HG03575 (cell line): Measurements from ENCODE around the gene TP53I3.
"Not testable (repeated sequence)": the region's sequence is repeated elsewhere in the genome, so short reads cannot be mapped to it uniquely, and the experiment has no call there.

Experiments used
- ATAC-seq: cut with Tn5 transposase; IDR thresholded peaks from one replicate; pipeline ENCODE4 v1.9.1; 2021; ENCODE audit not compliant: unreplicated experiment, insufficient number of reproducible peaks, low FRiP score; ENCODE audit errors: extremely low read depth

The TP53I3 gene, protein sequence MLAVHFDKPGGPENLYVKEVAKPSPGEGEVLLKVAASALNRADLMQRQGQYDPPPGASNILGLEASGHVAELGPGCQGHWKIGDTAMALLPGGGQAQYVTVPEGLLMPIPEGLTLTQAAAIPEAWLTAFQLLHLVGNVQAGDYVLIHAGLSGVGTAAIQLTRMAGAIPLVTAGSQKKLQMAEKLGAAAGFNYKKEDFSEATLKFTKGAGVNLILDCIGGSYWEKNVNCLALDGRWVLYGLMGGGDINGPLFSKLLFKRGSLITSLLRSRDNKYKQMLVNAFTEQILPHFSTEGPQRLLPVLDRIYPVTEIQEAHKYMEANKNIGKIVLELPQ

DNA sequence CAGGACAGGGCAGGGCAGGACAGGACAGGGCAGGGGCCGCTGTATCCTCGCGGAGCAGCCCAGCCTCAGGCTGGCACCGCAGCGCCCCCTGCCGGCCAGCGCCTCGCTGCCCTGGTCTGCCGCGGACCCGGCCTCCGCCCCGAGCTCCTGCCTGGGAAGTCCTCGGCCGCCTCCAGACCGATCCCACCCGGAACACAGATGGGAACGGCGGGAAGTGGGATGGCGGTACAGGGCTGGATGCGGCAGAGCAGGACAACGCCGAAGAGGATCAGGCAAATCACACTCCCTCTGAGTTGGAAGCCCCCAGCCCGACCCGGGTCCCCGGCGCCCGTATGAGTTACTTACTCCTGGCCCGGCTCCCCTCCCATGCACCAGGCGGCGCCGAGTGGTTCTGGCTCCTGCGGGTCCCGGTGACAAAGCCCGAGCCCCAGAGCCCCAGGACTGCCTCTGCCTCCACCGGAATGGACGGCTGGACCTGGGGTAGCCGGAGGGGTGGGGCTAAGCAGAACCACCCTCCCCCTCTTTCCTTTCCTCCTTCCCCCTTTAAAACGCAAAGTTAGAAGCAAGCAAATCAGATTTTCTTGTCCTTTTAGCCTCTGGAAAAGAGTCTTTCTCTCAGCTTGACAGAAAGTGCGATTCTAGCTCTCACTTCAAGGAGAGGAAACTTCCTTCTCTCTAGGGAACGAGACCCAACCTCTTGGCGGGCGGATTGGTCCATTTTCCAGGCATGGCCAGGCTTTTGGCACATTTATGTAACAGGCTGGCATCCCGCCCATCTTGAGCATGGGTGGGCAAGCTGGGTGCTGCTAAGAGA, at the start of gene TP53I3:
Gene TP53I3 (minus strand): TSS at position 449 of the 814 bp plus-strand sequence. CDS start 508 bp downstream, outside the sequence.
- ATAC-seq: no peak

DNA sequence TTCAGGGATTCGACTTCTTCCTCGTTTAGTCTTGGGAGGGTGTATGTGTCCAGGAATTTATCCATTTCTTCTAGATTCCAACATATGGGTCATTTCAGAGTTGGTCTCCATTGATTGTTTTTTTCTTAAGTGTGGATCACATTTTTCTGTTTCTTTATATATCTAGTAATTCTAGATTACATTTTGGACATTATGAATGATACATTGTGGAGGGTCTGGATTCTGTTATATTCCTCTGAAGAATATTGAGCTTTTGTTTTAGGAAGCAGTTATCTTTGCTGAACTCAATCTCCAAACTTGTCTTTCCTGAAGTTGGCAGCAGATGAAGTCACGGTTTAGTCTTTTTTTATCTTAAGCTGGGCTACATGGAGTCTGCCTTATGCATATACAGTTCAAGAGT, 47.9 kb upstream of the TP53I3 start:
- no peak for ATAC-seq

GRCh38 chr2:24125956-24126355, 41.3 kb upstream of the TP53I3 start:
- ATAC-seq: no peak

DNA sequence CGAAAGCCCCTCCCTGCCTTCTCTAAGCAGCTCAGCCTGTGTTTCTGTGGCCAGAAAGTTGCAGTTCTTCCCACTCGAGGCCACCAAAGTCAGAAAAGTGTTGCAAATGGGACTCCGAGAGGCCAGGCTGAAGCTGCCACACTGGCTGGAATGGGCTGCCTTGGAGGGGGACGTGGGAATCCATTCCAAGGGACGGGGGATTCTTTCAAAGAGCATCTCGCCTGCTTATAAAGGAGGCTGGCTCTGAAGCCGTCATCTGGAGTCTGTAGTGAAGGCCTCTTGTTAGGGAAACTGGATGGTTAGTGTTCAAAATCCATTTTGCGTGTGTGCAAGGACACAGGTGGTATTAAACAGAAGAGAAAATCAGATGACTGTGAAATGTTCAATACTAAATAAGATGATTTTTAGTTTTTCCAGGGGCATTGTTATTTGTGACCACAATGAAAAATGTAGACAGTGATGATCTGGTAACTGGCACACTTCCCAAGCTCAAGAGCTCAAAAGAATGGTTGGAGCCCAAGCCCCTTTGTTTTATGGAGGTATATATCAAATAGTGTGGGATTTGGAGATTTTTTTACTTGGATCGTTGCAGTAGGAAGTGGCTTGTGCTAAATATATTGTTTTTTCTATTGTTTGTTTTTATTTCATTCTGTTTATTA, 39.4 kb upstream of the TP53I3 start:
- ATAC-seq: no peak

DNA sequence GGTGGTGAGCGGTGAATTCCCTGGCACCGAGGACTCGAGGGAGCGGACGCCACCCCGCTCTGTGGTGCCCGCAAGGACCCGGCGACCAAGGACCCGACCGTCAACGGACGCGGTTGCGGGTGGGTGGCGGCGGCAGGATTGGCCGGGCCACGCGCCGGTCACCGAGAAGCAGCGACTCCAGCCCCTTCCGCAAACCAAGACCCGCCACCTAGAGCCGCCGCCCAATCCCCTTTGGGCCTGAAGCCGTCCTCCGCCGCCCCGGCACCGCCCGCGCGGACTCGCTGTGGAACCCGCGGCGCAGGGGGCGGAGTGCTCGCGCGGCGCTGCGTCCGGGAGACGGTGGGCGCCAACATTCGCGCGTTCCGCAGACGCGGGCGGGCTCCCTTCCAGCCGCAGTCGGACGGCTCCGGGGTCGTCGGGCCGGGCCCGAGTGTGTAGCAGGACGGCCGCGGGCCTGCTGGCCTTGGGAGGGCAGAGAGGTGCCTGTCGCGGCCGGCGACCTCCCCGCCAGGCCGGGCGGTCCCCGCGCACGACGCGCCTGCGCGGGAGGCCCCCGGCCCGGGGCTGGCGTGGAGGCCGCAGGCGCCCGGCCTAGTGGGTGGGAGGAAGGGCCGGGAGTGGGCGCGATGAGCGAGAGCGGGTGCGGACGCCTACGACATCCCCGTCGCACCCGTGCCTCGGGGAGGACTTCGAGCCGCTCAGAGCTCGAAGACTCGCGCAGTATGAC, 38.7 kb upstream of the TP53I3 start, which contains the start of the genes FAM228B and PFN4:
Gene FAM228B (plus strand): TSS at position 275 of the 727 bp plus-strand sequence. CDS start 893 bp downstream, outside the sequence.
Gene PFN4 (minus strand): TSS at position 140 of the 727 bp plus-strand sequence. CDS start 799 bp downstream, outside the sequence.
- ATAC-seq: peak; percentile 38

- no peak for ATAC-seq
Measured at GRCh38 chr2:24122366-24123194, 37.9 kb upstream of the TP53I3 start.

GRCh38 chr2:24121469-24121868, 36.8 kb upstream of the TP53I3 start:
- ATAC-seq: no peak

GRCh38 chr2:24121066-24121465, 36.4 kb upstream of the TP53I3 start:
- no peak for ATAC-seq

DNA sequence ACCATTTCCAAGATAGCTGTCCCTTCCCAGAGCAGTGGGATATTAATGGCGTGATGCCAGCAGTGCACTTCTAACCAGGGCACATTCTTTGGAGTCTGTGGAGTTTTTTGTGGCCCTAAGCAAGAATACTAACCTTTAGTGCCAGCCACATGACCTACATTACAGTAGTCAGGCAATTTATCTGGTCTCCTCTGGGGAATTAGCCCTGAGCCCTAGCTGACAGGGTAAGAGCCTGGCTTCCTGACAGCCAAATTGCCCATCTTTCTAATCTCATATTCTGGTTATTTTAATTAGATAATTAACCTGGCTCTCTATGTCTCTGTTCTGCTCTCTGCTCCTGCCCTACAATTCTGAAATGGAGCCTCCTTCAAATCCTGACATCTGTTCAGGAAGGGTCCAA, 33.3 kb upstream of the TP53I3 start:
- no peak for ATAC-seq

DNA sequence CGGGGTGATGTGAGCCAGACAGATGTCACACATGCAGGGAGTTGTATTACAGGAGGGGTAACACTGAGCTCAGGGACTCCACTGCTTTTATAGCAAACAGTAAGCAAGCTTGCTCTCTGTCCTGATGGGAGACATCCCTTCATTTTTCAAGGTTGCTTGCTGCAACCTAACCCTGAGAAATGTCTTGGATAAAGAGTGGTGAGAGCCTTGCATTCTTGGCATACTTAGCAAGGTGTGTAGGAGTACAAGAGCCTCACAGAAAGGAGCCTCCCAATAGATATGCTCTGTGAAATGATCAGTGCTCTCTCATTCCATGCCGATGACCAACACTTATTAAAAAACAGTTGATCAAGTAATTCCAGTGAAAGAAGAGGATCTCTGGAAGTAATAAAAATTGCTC, 30.4 kb upstream of the TP53I3 start:
- no peak for ATAC-seq

GRCh38 chr2:24111407-24111901, 26.8 kb upstream of the TP53I3 start:
- ATAC-seq: no peak

GRCh38 chr2:24110660-24111303, 26.1 kb upstream of the TP53I3 start:
- ATAC-seq: no peak

GRCh38 chr2:24109431-24109830, 24.8 kb upstream of the TP53I3 start:
- not testable (repeated sequence) for ATAC-seq

DNA sequence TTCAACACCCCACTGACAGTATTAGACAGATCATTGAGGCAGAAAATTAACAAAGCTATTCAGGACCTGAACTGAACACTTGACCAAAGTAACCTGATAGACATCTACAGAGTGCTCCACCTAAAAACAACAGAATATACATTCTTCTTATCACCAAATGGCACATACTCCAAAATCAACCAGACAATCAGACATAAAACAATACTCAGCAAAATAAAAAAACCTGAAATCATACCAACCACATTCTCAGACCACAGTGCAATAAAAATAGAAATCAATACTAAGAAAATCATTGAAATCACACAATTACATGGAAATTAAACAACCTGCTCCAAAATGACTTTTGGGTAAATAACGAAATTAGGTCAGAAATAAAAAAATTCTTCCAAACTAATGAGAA, 22.7 kb upstream of the TP53I3 start:
- ATAC-seq: no peak

GRCh38 chr2:24106786-24107185, 22.2 kb upstream of the TP53I3 start:
- ATAC-seq: no peak

DNA sequence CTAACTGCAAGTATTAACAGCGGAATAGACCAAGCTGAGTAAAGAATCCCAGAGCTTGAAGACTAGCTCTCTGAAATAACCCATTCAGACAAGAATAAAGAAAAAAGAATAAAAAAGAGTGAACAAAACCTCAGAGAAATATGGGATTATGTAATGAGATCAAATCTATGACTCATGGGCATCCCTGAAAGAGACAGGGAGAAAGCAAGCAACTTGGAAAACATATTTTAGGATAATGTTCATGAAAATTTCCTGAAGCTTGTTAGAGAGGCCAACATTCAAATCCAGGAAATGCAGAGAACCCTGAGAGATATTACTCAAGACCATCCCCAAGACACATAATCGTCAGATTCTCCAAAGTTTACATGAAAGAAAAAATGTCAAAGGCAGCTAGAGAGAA, 21.2 kb upstream of the TP53I3 start:
- no peak for ATAC-seq

- no peak for ATAC-seq
Measured at GRCh38 chr2:24104906-24105305, 20.3 kb upstream of the TP53I3 start.
